Glutamatergic neuron (in vitro differentiated cells): Measurements from ENCODE around the gene CRACR2B. TPM values are rescaled to one million over a fixed set of nuclear protein-coding genes. Genes with fewer than 3 reads are reported as not detected.

Experiments
- DNase-seq: peaks from one replicate; pipeline ENCODE4 v3.0.0; 2022
- H3K27ac Mint-ChIP-seq: one replicate; pipeline ENCODE4 v1.8.0; 2020; ENCODE audit warnings: mild to moderate bottlenecking, mixed read lengths, inconsistent platforms; ENCODE audit not compliant: unreplicated experiment
- H3K27me3 Mint-ChIP-seq: one replicate; pipeline ENCODE4 v1.8.0; 2020; ENCODE audit warnings: mild to moderate bottlenecking, moderate library complexity, mixed read lengths, inconsistent platforms; ENCODE audit not compliant: unreplicated experiment
- H3K36me3 Mint-ChIP-seq: one replicate; pipeline ENCODE4 v1.8.0; 2020; ENCODE audit warnings: mild to moderate bottlenecking, mixed read lengths, inconsistent platforms; ENCODE audit not compliant: unreplicated experiment
- H3K4me1 Mint-ChIP-seq: one replicate; pipeline ENCODE4 v1.8.0; 2020; ENCODE audit warnings: mild to moderate bottlenecking, low read depth, mixed read lengths, inconsistent platforms; ENCODE audit not compliant: unreplicated experiment
- H3K4me3 Mint-ChIP-seq: one replicate; pipeline ENCODE4 v1.8.0; 2020; ENCODE audit warnings: mild to moderate bottlenecking, mixed read lengths, inconsistent platforms; ENCODE audit not compliant: unreplicated experiment
- H3K9me3 Mint-ChIP-seq: one replicate; pipeline ENCODE4 v1.8.0; 2020; ENCODE audit warnings: mild to moderate bottlenecking, moderate library complexity, mixed read lengths, inconsistent platforms; ENCODE audit not compliant: unreplicated experiment
- CTCF ChIP-seq: fragments of 200-600 bp; sonication (generic); IDR thresholded peaks from one replicate; pipeline ENCODE4 v1.5.0; 2021; ENCODE audit not compliant: partially characterized antibody, unreplicated experiment
- total RNA-seq: library from RNA; stranded (reverse); fragmentation: NEBNext Ultra II Directional; extraction: Animal tissue kit (Norgen Biotek cat#: 25700); gene quantifications from one replicate; pipeline ENCODE4 v1.2.1, GENCODE V29; 2021; ENCODE audit not compliant: unreplicated experiment

The CRACR2B gene
- total RNA-seq, 1 donor from 2014 or later: 19.7 TPM

GRCh38 chr11:783581-784015, 44.1 kb upstream of the CRACR2B start:
- Mint-ChIP-seq H3K36me3 (no peaks in the 10 kb centered on the region), H3K9me3 (peaks cover 6% of the 10 kb centered on the region), H3K4me1 (peaks cover 15% of the 10 kb centered on the region), H3K27me3 (no peaks in the 10 kb centered on the region), H3K4me3 (peak overlapping the region; percentile 62), H3K27ac (peak overlapping the region; percentile 84)
- DNase-seq: peak; percentile 92
- TF ChIP-seq CTCF: peak; percentile 76

GRCh38 chr11:786235-787083, 41.3 kb upstream of the CRACR2B start:
- DNase-seq: no peak
- no peak for TF ChIP-seq CTCF
- Mint-ChIP-seq H3K27me3 (no peaks in the 10 kb centered on the region), H3K27ac (no peak overlapping the region), H3K4me1 (peaks cover 20% of the 10 kb centered on the region), H3K36me3 (no peaks in the 10 kb centered on the region), H3K9me3 (peaks cover 9% of the 10 kb centered on the region), H3K4me3 (no peak overlapping the region)

- H3K27me3 Mint-ChIP-seq: no peaks in the 10 kb centered on the region
- no peak for TF ChIP-seq CTCF
- no peak overlapping the region for H3K4me3 Mint-ChIP-seq
- no peak for DNase-seq
- peaks cover 9% of the 10 kb centered on the region for H3K9me3 Mint-ChIP-seq
- no peak overlapping the region for H3K27ac Mint-ChIP-seq
- no peaks in the 10 kb centered on the region for H3K36me3 Mint-ChIP-seq
- peaks cover 20% of the 10 kb centered on the region for H3K4me1 Mint-ChIP-seq
Observed at GRCh38 chr11:787084-787675, 40.5 kb upstream of the CRACR2B start.

GRCh38 chr11:788009-788640, 39.6 kb upstream of the CRACR2B start:
- no peaks in the 10 kb centered on the region for H3K27me3 Mint-ChIP-seq
- peak overlapping the region; percentile 11 for H3K4me3 Mint-ChIP-seq
- H3K27ac Mint-ChIP-seq: no peak overlapping the region
- DNase-seq: peak; percentile 25
- TF ChIP-seq CTCF: peak; percentile 27
- H3K4me1 Mint-ChIP-seq: peaks cover 18% of the 10 kb centered on the region
- peaks cover 9% of the 10 kb centered on the region for H3K9me3 Mint-ChIP-seq
- no peaks in the 10 kb centered on the region for H3K36me3 Mint-ChIP-seq
